Coronary artery (tissue), 2 donors: ENCODE data around the gene ZNRD2.
A peak's percentile ranks its signal among the peaks of the same experiment; 100 is the strongest.

Experiments used
- DNase-seq: peaks from one replicate; pipeline ENCODE4 v3.0.0-alpha.2; 2017; ENCODE audit warnings: low spot score
- H3K27ac ChIP-seq, 2 donors: fragments of 200-600 bp; sonication (generic); one replicate each; pipeline ENCODE4 v1.5.1; 2016 to 2019
- H3K4me3 ChIP-seq: fragments of 200-600 bp; sonication (generic); 2 replicates; pipeline ENCODE4 v1.5.1; 2016; ENCODE audit warnings: mild to moderate bottlenecking, moderate library complexity
- CTCF ChIP-seq: fragments of 200-600 bp; sonication (generic); IDR thresholded peaks from one replicate; pipeline ENCODE4 v1.5.1; 2019; ENCODE audit warnings: antibody characterized with exemption

ZNRD2 gene

GRCh38 chr11:65535102-65535501 lies 35.2 kb upstream of the ZNRD2 start:
- H3K27ac ChIP-seq, result no peak overlapping the region
- DNase-seq, result no peak
- no peak overlapping the region for H3K4me3 ChIP-seq
- TF ChIP-seq CTCF, result no peak

GRCh38 chr11:65536412-65537295 lies 33.6 kb upstream of the ZNRD2 start:
- Histone ChIP-seq H3K4me3 (no peak overlapping the region), H3K27ac (peak overlapping the region in 1 of 2 donors; percentile 29)
- no peak for TF ChIP-seq CTCF
- DNase-seq, result no peak

GRCh38 chr11:65537296-65537597 lies 33.0 kb upstream of the ZNRD2 start:
- no peak for DNase-seq
- TF ChIP-seq CTCF, result no peak
- peak overlapping the region in 1 of 2 donors; percentile 29 for H3K27ac ChIP-seq
- H3K4me3 ChIP-seq, result no peak overlapping the region

GRCh38 chr11:65537620-65538231 lies 32.6 kb upstream of the ZNRD2 start:
- peak overlapping the region in 1 of 2 donors; percentile 3 for H3K27ac ChIP-seq
- no peak overlapping the region for H3K4me3 ChIP-seq
- no peak for DNase-seq
- TF ChIP-seq CTCF, result no peak

GRCh38 chr11:65538232-65538914 lies 31.9 kb upstream of the ZNRD2 start:
- peak overlapping the region in 1 of 2 donors; percentile 3 for H3K27ac ChIP-seq
- no peak for TF ChIP-seq CTCF
- peak; percentile 70 for DNase-seq

GRCh38 chr11:65538915-65539743 lies 31.1 kb upstream of the ZNRD2 start:
- peak overlapping the region; percentile 80 for H3K4me3 ChIP-seq
- TF ChIP-seq CTCF, result no peak
- DNase-seq, result peak; percentile 78
- H3K27ac ChIP-seq, result peak overlapping the region; percentile 64 to 93

More at GRCh38 chr11:65538232-65538914, 31.9 kb upstream of the ZNRD2 start:
- H3K4me3 ChIP-seq, result no peak overlapping the region
